ENCODE results near the gene CACNA1S.

Gene CACNA1S

DNA sequence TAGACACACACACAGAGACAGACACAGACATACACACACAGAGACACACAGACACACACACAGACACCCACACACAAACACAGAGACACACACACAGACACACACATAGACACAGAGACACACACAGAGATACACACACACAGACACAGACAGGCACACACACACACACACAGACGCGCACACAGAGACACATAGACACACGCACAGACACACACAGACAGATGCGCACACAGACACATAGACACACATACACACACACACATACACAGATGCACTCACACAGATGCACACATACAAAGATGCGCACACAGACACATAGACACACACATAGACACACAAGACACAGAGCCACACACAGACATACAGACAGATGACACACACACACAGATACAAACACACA, 104.7 kb downstream of the CACNA1S start:
- no peak for DNase-seq (ENCODE audit: low read depth)
- no peak overlapping the region for H3K4me3 ChIP-seq (ENCODE audit: low read depth, low read length)
- TF ChIP-seq, protein P1, sequence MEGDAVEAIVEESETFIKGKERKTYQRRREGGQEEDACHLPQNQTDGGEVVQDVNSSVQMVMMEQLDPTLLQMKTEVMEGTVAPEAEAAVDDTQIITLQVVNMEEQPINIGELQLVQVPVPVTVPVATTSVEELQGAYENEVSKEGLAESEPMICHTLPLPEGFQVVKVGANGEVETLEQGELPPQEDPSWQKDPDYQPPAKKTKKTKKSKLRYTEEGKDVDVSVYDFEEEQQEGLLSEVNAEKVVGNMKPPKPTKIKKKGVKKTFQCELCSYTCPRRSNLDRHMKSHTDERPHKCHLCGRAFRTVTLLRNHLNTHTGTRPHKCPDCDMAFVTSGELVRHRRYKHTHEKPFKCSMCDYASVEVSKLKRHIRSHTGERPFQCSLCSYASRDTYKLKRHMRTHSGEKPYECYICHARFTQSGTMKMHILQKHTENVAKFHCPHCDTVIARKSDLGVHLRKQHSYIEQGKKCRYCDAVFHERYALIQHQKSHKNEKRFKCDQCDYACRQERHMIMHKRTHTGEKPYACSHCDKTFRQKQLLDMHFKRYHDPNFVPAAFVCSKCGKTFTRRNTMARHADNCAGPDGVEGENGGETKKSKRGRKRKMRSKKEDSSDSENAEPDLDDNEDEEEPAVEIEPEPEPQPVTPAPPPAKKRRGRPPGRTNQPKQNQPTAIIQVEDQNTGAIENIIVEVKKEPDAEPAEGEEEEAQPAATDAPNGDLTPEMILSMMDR (IDR thresholded peaks at IDR 0.05; ENCODE audit: low read depth, low read length, missing control alignments) = no peak

DNA sequence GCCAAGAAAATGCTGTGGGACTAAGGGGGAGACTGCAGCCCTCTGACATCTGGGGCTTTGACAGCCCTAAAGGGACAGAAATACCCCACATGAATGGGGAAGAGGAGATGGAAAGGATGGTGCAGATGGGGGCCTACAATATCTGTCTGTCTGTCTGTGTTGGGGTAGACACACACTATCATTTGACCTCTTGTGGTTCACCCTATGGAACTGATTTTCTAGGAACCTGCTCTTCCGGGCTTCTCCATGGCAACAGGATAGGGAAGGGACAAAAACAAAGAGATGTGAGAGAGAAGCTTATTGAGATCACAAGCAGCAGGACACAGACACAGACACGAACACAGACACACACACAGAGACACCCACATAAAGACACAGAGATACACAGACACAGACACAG, 105.8 kb downstream of the CACNA1S start:
- no peak overlapping the region for H3K4me3 ChIP-seq (ENCODE audit: low read depth, low read length)
- TF ChIP-seq, protein P1 (IDR thresholded peaks at IDR 0.05; ENCODE audit: low read depth, low read length, missing control alignments) = no peak
- no peak for DNase-seq (ENCODE audit: low read depth)

DNA sequence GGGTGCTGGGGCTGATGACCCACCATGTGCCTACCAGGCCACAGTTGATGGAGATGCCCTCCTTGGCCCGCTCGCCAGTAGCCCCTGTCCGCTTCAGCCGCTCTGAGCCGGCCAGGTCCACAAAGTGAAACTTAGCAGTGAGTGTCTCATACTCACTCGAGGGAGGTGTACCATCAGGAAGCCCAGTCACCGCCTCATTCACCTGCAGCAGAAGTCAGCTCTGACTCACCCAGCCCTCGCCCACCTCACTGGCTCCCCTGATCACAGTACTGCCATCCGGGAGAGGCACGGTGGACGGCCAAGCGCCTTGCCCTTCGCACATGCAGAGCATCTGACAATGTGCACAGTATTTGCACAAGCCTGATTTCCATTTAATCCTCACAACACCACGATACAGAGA, 107.5 kb downstream of the CACNA1S start:
- DNase-seq (ENCODE audit: low read depth) = no peak
- H3K4me3 ChIP-seq (ENCODE audit: low read depth, low read length) = no peak overlapping the region
- TF ChIP-seq, protein P1 (IDR thresholded peaks at IDR 0.05; ENCODE audit: low read depth, low read length, missing control alignments) = no peak

DNA sequence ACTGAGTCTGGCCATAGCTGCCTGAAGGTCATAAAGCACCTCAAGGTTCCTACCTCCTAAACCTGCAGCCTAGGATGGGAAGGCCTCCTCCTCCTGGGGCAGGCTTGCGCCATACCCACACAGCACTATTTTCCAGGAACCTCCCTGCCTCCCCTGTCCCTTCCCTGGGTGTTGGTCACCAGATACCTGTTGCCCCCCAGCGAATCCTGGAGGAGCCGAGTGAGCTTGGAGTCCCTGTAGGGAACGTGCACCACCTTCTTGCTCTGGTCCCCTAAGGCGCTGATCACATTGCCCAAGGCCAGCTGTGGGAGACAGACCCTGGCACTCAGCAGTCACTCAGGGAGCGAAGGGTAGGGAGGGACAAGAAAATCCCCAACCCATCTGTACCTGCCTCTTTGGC, 108.1 kb downstream of the CACNA1S start:
- no peak for DNase-seq (ENCODE audit: low read depth)
- TF ChIP-seq, protein P1 (IDR thresholded peaks at IDR 0.05; ENCODE audit: low read depth, low read length, missing control alignments) = no peak
- no peak overlapping the region for H3K4me3 ChIP-seq (ENCODE audit: low read depth, low read length)

DNA sequence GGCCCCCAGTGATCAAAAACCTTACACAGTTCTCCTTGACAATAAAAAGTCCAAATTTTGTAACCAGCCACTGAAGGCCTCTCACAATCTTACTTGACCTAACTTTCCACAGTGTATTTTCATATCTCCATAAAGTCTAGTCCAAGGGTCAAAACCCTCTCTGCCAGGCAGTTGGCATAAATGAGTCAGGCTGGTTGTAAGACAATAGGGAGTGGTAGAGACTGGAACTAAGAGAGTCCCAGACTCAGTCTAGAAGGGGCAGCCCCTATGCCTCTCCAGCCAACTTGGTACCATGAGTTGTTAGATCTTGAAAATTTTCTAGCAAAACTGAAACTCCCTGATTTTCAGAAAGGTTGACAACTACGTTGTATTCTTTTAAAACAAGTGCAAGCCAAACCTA, 109.7 kb downstream of the CACNA1S start:
- TF ChIP-seq, protein P1 (IDR thresholded peaks at IDR 0.05; ENCODE audit: low read depth, low read length, missing control alignments) = no peak
- H3K4me3 ChIP-seq (ENCODE audit: low read depth, low read length) = no peak overlapping the region
- DNase-seq (ENCODE audit: low read depth) = no peak

DNA sequence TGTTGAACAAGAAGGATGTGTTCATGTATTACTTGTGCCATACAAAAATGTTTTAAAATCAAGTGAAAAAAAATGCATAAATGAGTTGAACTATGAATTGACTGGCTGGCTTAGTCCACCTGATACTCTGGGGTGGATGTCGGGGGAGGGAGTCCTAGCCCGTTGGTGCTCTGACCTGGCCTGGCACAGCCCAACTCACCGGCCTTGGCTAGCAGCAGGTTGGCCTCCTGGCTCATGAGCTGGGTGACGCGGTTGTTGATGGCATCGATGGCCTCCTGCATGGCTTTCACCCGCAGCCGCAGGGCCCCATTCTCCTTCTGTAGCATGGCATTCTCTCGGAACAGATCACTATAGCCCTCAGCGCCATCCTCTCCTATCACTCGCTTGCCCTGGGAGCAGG, 110.3 kb downstream of the CACNA1S start:
- TF ChIP-seq, protein P1 (IDR thresholded peaks at IDR 0.05; ENCODE audit: low read depth, low read length, missing control alignments) = no peak
- no peak for DNase-seq (ENCODE audit: low read depth)
- H3K4me3 ChIP-seq (ENCODE audit: low read depth, low read length) = no peak overlapping the region

DNA sequence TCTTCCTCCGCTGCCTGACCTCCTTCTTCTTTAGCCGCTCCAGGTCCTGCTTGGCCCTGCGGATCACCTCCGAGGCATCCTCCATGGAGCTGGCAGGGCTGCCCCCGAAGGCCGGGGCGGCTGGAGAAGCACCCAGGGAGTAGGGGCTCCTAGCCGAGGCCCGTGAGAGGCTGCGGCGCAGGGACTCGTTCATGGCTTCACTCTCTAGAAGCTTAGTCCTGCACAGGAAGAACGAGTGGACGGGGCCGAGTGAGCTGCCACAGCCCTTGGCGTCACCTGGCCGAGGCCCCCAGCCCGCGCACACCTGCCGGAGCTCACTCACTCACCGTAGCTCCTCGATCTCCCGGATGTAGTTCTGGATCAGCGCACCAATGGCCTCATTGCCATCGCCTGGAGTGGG, 111.8 kb downstream of the CACNA1S start:
- TF ChIP-seq, protein P1 (IDR thresholded peaks at IDR 0.05; ENCODE audit: low read depth, low read length, missing control alignments) = no peak
- no peak for DNase-seq (ENCODE audit: low read depth)
- H3K4me3 ChIP-seq (ENCODE audit: low read depth, low read length) = no peak overlapping the region

All from GM12864 (cell line).